ENCODE measurements around the gene LYPD3. TPM values are rescaled to one million over a fixed set of nuclear protein-coding genes. Genes with fewer than 3 reads are reported as not detected.
A peak's percentile ranks its signal among the peaks of the same experiment; 100 is the strongest.

LYPD3 gene
- polyA plus RNA-seq, 3 donors = 0.24 to 22.9 (median 0.48) TPM

DNA sequence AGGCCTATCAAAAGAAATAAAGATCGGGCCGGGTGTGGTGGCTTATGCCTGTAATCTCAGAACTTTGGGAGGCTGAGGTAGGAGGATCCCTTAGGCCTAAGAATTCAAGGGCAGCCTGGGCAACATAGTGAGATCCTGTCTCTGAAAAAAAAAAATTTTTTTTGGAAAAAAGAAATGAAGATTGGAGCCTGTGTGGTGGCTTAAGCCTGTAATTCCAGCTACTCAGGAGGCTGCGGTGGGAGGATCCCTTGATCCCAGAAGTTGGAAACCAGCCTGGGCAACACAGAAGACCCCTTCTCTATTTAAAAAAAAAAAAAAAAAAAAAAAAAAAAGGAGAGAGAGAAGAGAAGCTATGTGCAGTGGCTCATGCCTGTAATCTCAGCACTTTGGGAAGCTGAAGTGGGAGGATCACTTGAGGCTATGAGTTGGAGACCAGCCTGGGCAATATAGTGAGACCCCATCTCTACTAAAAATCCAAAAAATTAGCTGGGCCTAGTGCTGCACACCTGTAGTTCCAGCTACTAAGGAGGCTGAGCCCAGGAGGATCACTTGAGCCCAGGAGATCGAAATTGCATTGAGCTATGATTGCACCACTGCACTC is 14.7 kb upstream of the LYPD3 start:
- Mint-ChIP-seq H3K4me1 (peaks cover 8% of the 10 kb centered on the region), H3K36me3 (peaks cover 13 to 29% of the 10 kb centered on the region in 2 donors), H3K27me3 (ENCODE audit: low read depth in 3 of 3) (peaks cover 0 to 4% (median 2%) of the 10 kb centered on the region in 3 donors), H3K9me3 (no peaks in the 10 kb centered on the region), H3K4me3 (no peak overlapping the region), H3K27ac (peak overlapping the region in 1 of 7 donors; percentile 30)
- Histone ChIP-seq H3K27ac (ENCODE audit: low read depth in 1 of 2, low read length in 2 of 2) (no peak overlapping the region), H4K20me1 (ENCODE audit: insufficient read depth, low read length) (no peaks in the 10 kb centered on the region), H2AFZ (ENCODE audit: insufficient read depth, low read depth, low read length, poor library complexity, severe bottlenecking) (no peak overlapping the region), H3K36me3 (replicated peaks in 1 of 2; ENCODE audit: control insufficient read depth in 1 of 2, insufficient read depth in 2 of 2, low read length in 2 of 2) (no peaks in the 10 kb centered on the region), H3K4me1 (ENCODE audit: control insufficient read depth in 1 of 2, insufficient read depth in 2 of 2, low read length in 2 of 2) (peaks cover 7 to 10% of the 10 kb centered on the region in 2 donors), H3K9ac (ENCODE audit: insufficient read depth, low read length, poor library complexity, severe bottlenecking) (no peak overlapping the region), H3K4me2 (replicated peaks; ENCODE audit: extremely low read depth, low read length, poor library complexity, severe bottlenecking) (no peak overlapping the region), H3K9me3 (replicated peaks in 1 of 2; ENCODE audit: control insufficient read depth in 1 of 2, insufficient read depth in 1 of 2, low read length in 2 of 2) (no peaks in the 10 kb centered on the region), H3K79me2 (ENCODE audit: insufficient read depth, low read length) (no peaks in the 10 kb centered on the region), H3K27me3 (ENCODE audit: control insufficient read depth in 2 of 2, insufficient read depth in 2 of 2, low read length in 2 of 2) (no peaks in the 10 kb centered on the region), H3K4me3 (replicated peaks in 1 of 3; ENCODE audit: low read depth in 2 of 3, low read length in 3 of 3) (no peak overlapping the region)
- TF ChIP-seq, protein P1, sequence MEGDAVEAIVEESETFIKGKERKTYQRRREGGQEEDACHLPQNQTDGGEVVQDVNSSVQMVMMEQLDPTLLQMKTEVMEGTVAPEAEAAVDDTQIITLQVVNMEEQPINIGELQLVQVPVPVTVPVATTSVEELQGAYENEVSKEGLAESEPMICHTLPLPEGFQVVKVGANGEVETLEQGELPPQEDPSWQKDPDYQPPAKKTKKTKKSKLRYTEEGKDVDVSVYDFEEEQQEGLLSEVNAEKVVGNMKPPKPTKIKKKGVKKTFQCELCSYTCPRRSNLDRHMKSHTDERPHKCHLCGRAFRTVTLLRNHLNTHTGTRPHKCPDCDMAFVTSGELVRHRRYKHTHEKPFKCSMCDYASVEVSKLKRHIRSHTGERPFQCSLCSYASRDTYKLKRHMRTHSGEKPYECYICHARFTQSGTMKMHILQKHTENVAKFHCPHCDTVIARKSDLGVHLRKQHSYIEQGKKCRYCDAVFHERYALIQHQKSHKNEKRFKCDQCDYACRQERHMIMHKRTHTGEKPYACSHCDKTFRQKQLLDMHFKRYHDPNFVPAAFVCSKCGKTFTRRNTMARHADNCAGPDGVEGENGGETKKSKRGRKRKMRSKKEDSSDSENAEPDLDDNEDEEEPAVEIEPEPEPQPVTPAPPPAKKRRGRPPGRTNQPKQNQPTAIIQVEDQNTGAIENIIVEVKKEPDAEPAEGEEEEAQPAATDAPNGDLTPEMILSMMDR (IDR thresholded peaks at IDR 0.05) = no peak
- no peak for DNase-seq
- intact Hi-C loops (cut with micrococcal nuclease) = no loop called here
- no CpG with 5 or more reads among the region's 4 CpGs for WGBS (ENCODE audit: insufficient coverage)

GRCh38 chr19:43479226-43479625 is 13.8 kb upstream of the LYPD3 start:
- H3K4me3 ChIP-seq (replicated peaks in 1 of 3; ENCODE audit: low read depth in 2 of 3, low read length in 3 of 3) = no peak overlapping the region
- 100% methylated on average over 11 of the region's 15 CpGs for WGBS (ENCODE audit: insufficient coverage)
- no peaks in the 10 kb centered on the region for H4K20me1 ChIP-seq (ENCODE audit: insufficient read depth, low read length)
- no peak for DNase-seq
- H3K4me1 ChIP-seq (ENCODE audit: control insufficient read depth in 1 of 2, insufficient read depth in 2 of 2, low read length in 2 of 2) = peaks cover 14 to 18% of the 10 kb centered on the region in 2 donors
- H3K9me3 Mint-ChIP-seq = no peaks in the 10 kb centered on the region
- peaks cover 15% of the 10 kb centered on the region for H3K4me1 Mint-ChIP-seq
- H3K36me3 ChIP-seq (replicated peaks in 1 of 2; ENCODE audit: control insufficient read depth in 1 of 2, insufficient read depth in 2 of 2, low read length in 2 of 2) = no peaks in the 10 kb centered on the region
- no peak overlapping the region for H3K9ac ChIP-seq (ENCODE audit: insufficient read depth, low read length, poor library complexity, severe bottlenecking)
- H3K27ac ChIP-seq (ENCODE audit: low read depth in 1 of 2, low read length in 2 of 2) = no peak overlapping the region
- no peaks in the 10 kb centered on the region for H3K9me3 ChIP-seq (replicated peaks in 1 of 2; ENCODE audit: control insufficient read depth in 1 of 2, insufficient read depth in 1 of 2, low read length in 2 of 2)
- peaks cover 0 to 8% (median 4%) of the 10 kb centered on the region in 3 donors for H3K27me3 Mint-ChIP-seq (ENCODE audit: low read depth in 3 of 3)
- H3K27me3 ChIP-seq (ENCODE audit: control insufficient read depth in 2 of 2, insufficient read depth in 2 of 2, low read length in 2 of 2) = no peaks in the 10 kb centered on the region
- intact Hi-C loops (cut with micrococcal nuclease) = no loop called here
- no peak overlapping the region for H3K4me3 Mint-ChIP-seq
- TF ChIP-seq, protein P1 (IDR thresholded peaks at IDR 0.05) = no peak
- H3K27ac Mint-ChIP-seq = peak overlapping the region in 2 of 7 donors; percentile 30 to 53
- no peak overlapping the region for H2AFZ ChIP-seq (ENCODE audit: insufficient read depth, low read depth, low read length, poor library complexity, severe bottlenecking)
- no peak overlapping the region for H3K4me2 ChIP-seq (replicated peaks; ENCODE audit: extremely low read depth, low read length, poor library complexity, severe bottlenecking)
- peaks cover 15 to 30% of the 10 kb centered on the region in 2 donors for H3K36me3 Mint-ChIP-seq
- no peaks in the 10 kb centered on the region for H3K79me2 ChIP-seq (ENCODE audit: insufficient read depth, low read length)
